CD4-positive, CD25-positive, alpha-beta regulatory T cell (primary cell): ENCODE measurements around the gene PRKCE. TPM values are rescaled to one million over a fixed set of nuclear protein-coding genes. Genes with fewer than 3 reads are reported as not detected.

Source experiments
- ATAC-seq, 2 donors: fragments of 150-1000 bp; cut with Tn5 transposase; one replicate each; pipeline ENCODE4 v1.10.0; 2021; ENCODE audit warnings: low read depth in 2 of 2, moderate number of reproducible peaks in 2 of 2, moderate library complexity in 1 of 2
- DNase-seq, 3 donors: peaks; one replicate each; pipeline versions ENCODE4 v3.0.0 to v3.0.0-alpha.2; 2012 to 2022; ENCODE audit warnings: mixed read lengths in 1 of 3
- H3K27ac ChIP-seq: one replicate; pipeline ENCODE4 v1.7.0; 2013; ENCODE audit warnings: mild to moderate bottlenecking, low read length; ENCODE audit not compliant: insufficient read depth, poor library complexity, severe bottlenecking
- H3K27me3 ChIP-seq: one replicate; pipeline ENCODE4 v1.7.0; 2013; ENCODE audit warnings: low read length; ENCODE audit not compliant: control insufficient read depth, insufficient read depth
- H3K36me3 ChIP-seq: one replicate; pipeline ENCODE4 v1.7.0; 2013; ENCODE audit warnings: mild to moderate bottlenecking, low read length, moderate library complexity; ENCODE audit not compliant: control insufficient read depth, insufficient read depth
- H3K4me1 ChIP-seq: 2 replicates; pipeline ENCODE4 v1.7.0; 2013; ENCODE audit warnings: mild to moderate bottlenecking, low read length; ENCODE audit not compliant: insufficient read depth, control insufficient read depth, poor library complexity, severe bottlenecking
- H3K4me3 ChIP-seq: one replicate; pipeline ENCODE4 v1.7.0; 2013; ENCODE audit warnings: low read depth, mild to moderate bottlenecking, low read length, moderate library complexity
- H3K9me3 ChIP-seq, 2 experiments: 1 replicate in 1 of 2; 2 replicates in 1 of 2; pipeline ENCODE4 v1.7.0; 2013; ENCODE audit warnings: low read length in 2 of 2, mild to moderate bottlenecking in 1 of 2, moderate library complexity in 1 of 2; ENCODE audit not compliant: control insufficient read depth in 2 of 2
- H3K27ac Mint-ChIP-seq, 3 donors: one replicate each; pipeline ENCODE4 v1.8.0; 2020 to 2022; ENCODE audit warnings: mild to moderate bottlenecking in 3 of 3, mixed read lengths in 3 of 3, moderate library complexity in 2 of 3
- H3K27me3 Mint-ChIP-seq: one replicate; pipeline ENCODE4 v1.8.0; 2022; ENCODE audit warnings: mild to moderate bottlenecking, mixed read lengths
- H3K36me3 Mint-ChIP-seq: one replicate; pipeline ENCODE4 v1.8.0; 2020; ENCODE audit warnings: mixed read lengths
- H3K4me1 Mint-ChIP-seq, 4 donors: one replicate each; pipeline ENCODE4 v1.8.0; 2020 to 2022; ENCODE audit warnings: mixed read lengths in 4 of 4, mild to moderate bottlenecking in 1 of 4
- H3K4me3 Mint-ChIP-seq, 4 donors: one replicate each; pipeline ENCODE4 v1.8.0; 2020 to 2022; ENCODE audit warnings: mild to moderate bottlenecking in 4 of 4, mixed read lengths in 4 of 4, moderate library complexity in 3 of 4
- H3K9me3 Mint-ChIP-seq, 7 donors: one replicate each; pipeline ENCODE4 v1.8.0; 2020 to 2022; ENCODE audit warnings: mixed read lengths in 7 of 7, mild to moderate bottlenecking in 3 of 7, moderate library complexity in 2 of 7
- polyA plus RNA-seq, 4 donors: library from polyadenylated mRNA; unstranded; fragments of 300-500 nt; fragmentation: Illumina TruSeq; gene quantifications; one replicate each; pipeline ENCODE4 v1.2.3, GENCODE V29; 2021
- total RNA-seq: library from RNA; stranded (reverse); gene quantifications from one replicate; pipeline ENCODE4 v1.2.3, GENCODE V29; 2022

PRKCE gene
- total and polyA plus RNA-seq, 5 donors from 2014 or later: 0.78 to 16.5 (median 1.3) TPM

GRCh38 chr2:46079985-46080560 is 428.6 kb downstream of the PRKCE start:
- ATAC-seq: no peak
- no peak overlapping the region for H3K27ac Mint-ChIP-seq
- H3K4me1 Mint-ChIP-seq: peaks cover 0 to 9% (median 2%) of the 10 kb centered on the region in 4 donors

GRCh38 chr2:46082531-46083485 is 431.3 kb downstream of the PRKCE start:
- no peak overlapping the region for H3K4me3 ChIP-seq

More at GRCh38 chr2:46079985-46080560, 428.6 kb downstream of the PRKCE start:
- no peak overlapping the region for H3K4me3 Mint-ChIP-seq
- Histone ChIP-seq H3K36me3 (no peaks in the 10 kb centered on the region), H3K9me3 (no peaks in the 10 kb centered on the region), H3K27ac (no peak overlapping the region), H3K4me1 (no peaks in the 10 kb centered on the region), H3K27me3 (no peaks in the 10 kb centered on the region), H3K4me3 (no peak overlapping the region)
- no peaks in the 10 kb centered on the region for H3K36me3 Mint-ChIP-seq
- H3K27me3 Mint-ChIP-seq: no peaks in the 10 kb centered on the region
- peak in 1 of 3 donors; percentile 53 for DNase-seq
- H3K9me3 Mint-ChIP-seq: no peaks in the 10 kb centered on the region

GRCh38 chr2:46086578-46087070 is 435.1 kb downstream of the PRKCE start:
- no peaks in the 10 kb centered on the region for H3K27me3 ChIP-seq
- H3K9me3 ChIP-seq: no peaks in the 10 kb centered on the region
- no peak overlapping the region for H3K27ac ChIP-seq
- H3K4me1 ChIP-seq: no peaks in the 10 kb centered on the region
- Mint-ChIP-seq H3K9me3 (peaks cover 0 to 3% (median 0%) of the 10 kb centered on the region in 7 donors), H3K27me3 (no peaks in the 10 kb centered on the region), H3K4me3 (no peak overlapping the region), H3K36me3 (peaks cover 33% of the 10 kb centered on the region), H3K4me1 (peaks cover 0 to 7% (median 0%) of the 10 kb centered on the region in 4 donors), H3K27ac (no peak overlapping the region)
- no peak for DNase-seq
- ATAC-seq: no peak
- H3K36me3 ChIP-seq: no peaks in the 10 kb centered on the region
- no peak overlapping the region for H3K4me3 ChIP-seq

More at GRCh38 chr2:46082531-46083485, 431.3 kb downstream of the PRKCE start:
- no peak for DNase-seq
- H3K4me1 ChIP-seq: no peaks in the 10 kb centered on the region
- H3K27me3 ChIP-seq: no peaks in the 10 kb centered on the region
- Mint-ChIP-seq H3K27me3 (no peaks in the 10 kb centered on the region), H3K36me3 (peaks cover 20% of the 10 kb centered on the region), H3K9me3 (no peaks in the 10 kb centered on the region), H3K4me1 (peaks cover 0 to 9% (median 2%) of the 10 kb centered on the region in 4 donors), H3K27ac (no peak overlapping the region), H3K4me3 (no peak overlapping the region)
- no peaks in the 10 kb centered on the region for H3K36me3 ChIP-seq
- no peaks in the 10 kb centered on the region for H3K9me3 ChIP-seq
- H3K27ac ChIP-seq: no peak overlapping the region
- no peak for ATAC-seq

GRCh38 chr2:46087492-46087891 is 436.0 kb downstream of the PRKCE start:
- Histone ChIP-seq H3K4me3 (no peak overlapping the region), H3K27me3 (no peaks in the 10 kb centered on the region), H3K4me1 (no peaks in the 10 kb centered on the region), H3K9me3 (no peaks in the 10 kb centered on the region), H3K27ac (no peak overlapping the region), H3K36me3 (no peaks in the 10 kb centered on the region)
- no peak overlapping the region for H3K27ac Mint-ChIP-seq
- DNase-seq (no peak), ATAC-seq (no peak)
- peaks cover 33% of the 10 kb centered on the region for H3K36me3 Mint-ChIP-seq
- H3K27me3 Mint-ChIP-seq: no peaks in the 10 kb centered on the region
- H3K4me3 Mint-ChIP-seq: no peak overlapping the region
- peaks cover 0 to 3% (median 0%) of the 10 kb centered on the region in 7 donors for H3K9me3 Mint-ChIP-seq
- H3K4me1 Mint-ChIP-seq: peaks cover 0 to 6% (median 4%) of the 10 kb centered on the region in 4 donors

GRCh38 chr2:46091004-46091403 is 439.5 kb downstream of the PRKCE start:
- Histone ChIP-seq H3K27me3 (no peaks in the 10 kb centered on the region), H3K4me3 (no peak overlapping the region), H3K36me3 (no peaks in the 10 kb centered on the region), H3K27ac (no peak overlapping the region), H3K9me3 (no peaks in the 10 kb centered on the region), H3K4me1 (no peaks in the 10 kb centered on the region)
- Mint-ChIP-seq H3K27ac (no peak overlapping the region), H3K9me3 (peaks cover 0 to 3% (median 0%) of the 10 kb centered on the region in 7 donors), H3K36me3 (peaks cover 38% of the 10 kb centered on the region), H3K4me1 (peaks cover 0 to 6% (median 4%) of the 10 kb centered on the region in 4 donors), H3K4me3 (no peak overlapping the region), H3K27me3 (no peaks in the 10 kb centered on the region)
- DNase-seq (no peak), ATAC-seq (no peak)

GRCh38 chr2:46091961-46092667 is 440.6 kb downstream of the PRKCE start:
- H3K27ac Mint-ChIP-seq: no peak overlapping the region

GRCh38 chr2:46094689-46095088 is 443.2 kb downstream of the PRKCE start:
- no peaks in the 10 kb centered on the region for H3K9me3 ChIP-seq
- no peak for DNase-seq
- Mint-ChIP-seq H3K9me3 (no peaks in the 10 kb centered on the region), H3K27ac (no peak overlapping the region), H3K36me3 (peaks cover 16% of the 10 kb centered on the region), H3K27me3 (no peaks in the 10 kb centered on the region), H3K4me3 (no peak overlapping the region), H3K4me1 (peaks cover 0 to 8% (median 4%) of the 10 kb centered on the region in 4 donors)
- H3K4me1 ChIP-seq: no peaks in the 10 kb centered on the region
- H3K36me3 ChIP-seq: no peaks in the 10 kb centered on the region
- ATAC-seq: no peak
- no peak overlapping the region for H3K4me3 ChIP-seq
- no peak overlapping the region for H3K27ac ChIP-seq
- no peaks in the 10 kb centered on the region for H3K27me3 ChIP-seq

More at GRCh38 chr2:46091961-46092667, 440.6 kb downstream of the PRKCE start:
- H3K4me1 ChIP-seq: no peaks in the 10 kb centered on the region
- H3K4me3 ChIP-seq: no peak overlapping the region
- H3K4me3 Mint-ChIP-seq: no peak overlapping the region
- H3K4me1 Mint-ChIP-seq: peaks cover 0 to 6% (median 4%) of the 10 kb centered on the region in 4 donors
- peaks cover 30% of the 10 kb centered on the region for H3K36me3 Mint-ChIP-seq
- peak in 1 of 3 donors; percentile 26 for DNase-seq
- no peaks in the 10 kb centered on the region for H3K36me3 ChIP-seq
- peaks cover 0 to 3% (median 0%) of the 10 kb centered on the region in 7 donors for H3K9me3 Mint-ChIP-seq
- H3K27me3 ChIP-seq: no peaks in the 10 kb centered on the region
- H3K9me3 ChIP-seq: no peaks in the 10 kb centered on the region
- no peak for ATAC-seq
- H3K27me3 Mint-ChIP-seq: no peaks in the 10 kb centered on the region
- no peak overlapping the region for H3K27ac ChIP-seq
